SU-DHL-6 (cell line): ENCODE measurements around the gene RXRG.

Experiments used
- CTCF ChIP-seq: fragments of 200-600 bp; sonication (generic); IDR thresholded peaks from one replicate; pipeline ENCODE4 v1.5.1; 2017; ENCODE audit warnings: antibody characterized with exemption, mild to moderate bottlenecking, low read length, moderate library complexity; ENCODE audit not compliant: insufficient read depth, poor library complexity, severe bottlenecking
- EZH2phosphoT487 ChIP-seq: fragments of 200-600 bp; sonication (generic), shearing (Covaris generic); conservative IDR thresholded peaks from 2 replicates; pipeline ENCODE4 v1.6.1; 2018; ENCODE audit warnings: mild to moderate bottlenecking, antibody characterized with exemption, low read length, moderate library complexity, mixed read lengths

- no peak for TF ChIP-seq CTCF
- no peak for TF ChIP-seq EZH2phosphoT487
These were observed 28.2 kb upstream of the RXRG start for GRCh38 chr1:165473081-165473480.
